T-helper 2 cell treated with Interferon-gamma antibody and Interleukin-4, amounts not matched to agents 5 μg/mL and 100 μg/mL, for 36 hours (primary cell): ENCODE results near the gene A3GALT2.
A peak's percentile ranks its signal among the peaks of the same experiment; 100 is the strongest.

Source experiments
- DNase-seq: peaks from one replicate; pipeline ENCODE4 v3.0.0; 2021; ENCODE audit warnings: low spot score
- H3K27ac Mint-ChIP-seq: one replicate; pipeline ENCODE4 v1.8.0; 2021; ENCODE audit warnings: mild to moderate bottlenecking, mixed read lengths
- H3K27me3 Mint-ChIP-seq: one replicate; pipeline ENCODE4 v1.8.0; 2021; ENCODE audit warnings: low read depth, mixed read lengths
- H3K36me3 Mint-ChIP-seq: one replicate; pipeline ENCODE4 v1.8.0; 2021; ENCODE audit warnings: low read depth, mixed read lengths
- H3K4me1 Mint-ChIP-seq: one replicate; pipeline ENCODE4 v1.8.0; 2021; ENCODE audit warnings: low read depth, mixed read lengths
- H3K4me3 Mint-ChIP-seq: one replicate; pipeline ENCODE4 v1.8.0; 2022; ENCODE audit warnings: mild to moderate bottlenecking, moderate library complexity, mixed read lengths
- H3K9me3 Mint-ChIP-seq: one replicate; pipeline ENCODE4 v1.8.0; 2021; ENCODE audit warnings: mixed read lengths

Gene A3GALT2

DNA sequence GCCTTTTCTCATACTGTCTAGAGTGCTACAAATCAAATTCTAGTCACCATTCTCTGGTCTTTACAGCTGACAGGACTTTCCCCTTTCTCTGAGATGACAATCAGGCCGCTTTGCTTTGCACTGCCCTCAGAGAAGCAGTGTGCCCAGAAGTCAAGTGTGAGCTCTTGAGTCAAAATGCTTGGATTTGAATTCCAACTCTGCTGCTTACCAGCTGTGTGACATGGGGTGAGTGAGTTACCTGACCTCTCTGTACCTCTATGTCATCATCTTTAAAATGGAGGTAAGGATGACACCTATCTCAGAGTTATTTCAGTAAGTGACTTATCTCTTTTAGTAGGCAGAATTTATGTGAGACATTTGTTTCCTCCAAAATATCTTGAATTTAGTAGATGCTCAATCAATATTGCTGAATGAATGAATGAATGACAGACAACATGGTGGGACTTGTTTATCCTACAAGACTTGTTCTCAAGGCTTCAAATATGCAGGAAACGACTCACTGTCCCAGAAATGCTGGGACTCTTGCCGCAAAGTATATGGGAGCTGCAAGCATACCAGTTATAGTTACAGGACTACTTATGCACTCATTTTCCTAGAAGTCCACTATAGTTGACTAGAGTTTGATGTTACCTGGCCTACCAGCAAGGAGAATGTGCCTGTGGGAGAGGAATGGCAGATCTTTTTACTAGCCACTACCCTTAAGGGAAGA lies 38.1 kb upstream of the A3GALT2 start:
- H3K27ac Mint-ChIP-seq = no peak overlapping the region

DNA sequence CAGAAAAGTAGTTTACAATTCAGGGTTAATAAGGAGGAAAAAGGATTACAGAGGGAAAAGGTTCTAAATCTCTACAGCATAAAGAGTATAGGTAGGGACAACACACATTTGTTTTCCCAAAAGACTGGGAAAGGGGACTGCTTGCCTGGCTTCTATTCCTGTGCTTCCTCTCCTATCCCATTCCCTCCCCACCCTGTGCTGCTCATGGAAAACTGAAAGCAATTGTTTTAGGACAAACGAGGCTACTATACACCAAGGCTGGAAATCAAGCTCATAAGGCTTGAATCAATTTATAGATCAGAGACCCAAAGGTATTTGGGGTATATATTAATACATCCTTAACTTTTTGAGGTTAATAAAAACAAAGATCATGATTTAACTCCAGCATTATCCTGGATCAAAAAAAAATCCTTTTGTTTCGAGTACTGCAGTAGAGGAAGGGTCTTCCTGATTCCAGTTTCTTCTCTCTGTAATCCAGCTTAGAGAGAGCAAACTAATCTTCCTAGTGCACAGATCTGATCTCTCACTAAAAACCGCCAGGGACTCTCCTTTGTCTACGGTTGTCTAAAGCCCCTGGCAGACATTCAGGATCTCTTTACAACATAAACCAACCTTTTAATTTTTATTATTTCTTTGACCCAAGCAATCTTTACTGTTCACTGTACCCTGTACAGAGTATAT lies 37.4 kb upstream of the A3GALT2 start:
- DNase-seq = no peak
- H3K4me1 Mint-ChIP-seq = peaks cover 7% of the 10 kb centered on the region
- H3K9me3 Mint-ChIP-seq = no peaks in the 10 kb centered on the region
- H3K27me3 Mint-ChIP-seq = no peaks in the 10 kb centered on the region
- no peaks in the 10 kb centered on the region for H3K36me3 Mint-ChIP-seq
- H3K27ac Mint-ChIP-seq = no peak overlapping the region
- H3K4me3 Mint-ChIP-seq = no peak overlapping the region

More for the DNA sequence above, 38.1 kb upstream of the A3GALT2 start:
- no peaks in the 10 kb centered on the region for H3K9me3 Mint-ChIP-seq
- no peak overlapping the region for H3K4me3 Mint-ChIP-seq
- H3K4me1 Mint-ChIP-seq = peaks cover 7% of the 10 kb centered on the region
- no peak for DNase-seq
- H3K36me3 Mint-ChIP-seq = no peaks in the 10 kb centered on the region
- no peaks in the 10 kb centered on the region for H3K27me3 Mint-ChIP-seq

DNA sequence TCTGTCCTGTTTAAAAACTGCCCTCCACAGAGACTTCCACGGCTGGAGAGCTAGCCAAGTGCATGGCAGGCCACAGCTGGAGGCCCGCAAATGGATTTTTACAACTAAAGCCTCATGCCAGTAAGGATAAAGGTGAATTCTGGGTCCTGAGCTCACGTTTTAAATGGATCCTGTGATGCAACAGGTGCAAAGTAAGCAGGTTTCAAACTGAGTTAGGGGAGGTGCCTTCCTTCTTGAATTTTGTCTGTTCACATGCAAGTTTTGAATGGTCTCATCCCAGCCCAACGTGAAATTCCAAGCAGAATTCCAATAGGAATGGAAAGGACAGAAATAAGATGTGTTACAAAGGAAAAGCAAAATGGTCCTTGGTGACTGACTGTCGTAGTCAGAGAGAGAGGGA lies 36.2 kb upstream of the A3GALT2 start:
- DNase-seq = no peak
- Mint-ChIP-seq H3K27me3 (no peaks in the 10 kb centered on the region), H3K27ac (no peak overlapping the region), H3K36me3 (no peaks in the 10 kb centered on the region), H3K4me1 (peaks cover 7% of the 10 kb centered on the region), H3K9me3 (no peaks in the 10 kb centered on the region), H3K4me3 (no peak overlapping the region)

DNA sequence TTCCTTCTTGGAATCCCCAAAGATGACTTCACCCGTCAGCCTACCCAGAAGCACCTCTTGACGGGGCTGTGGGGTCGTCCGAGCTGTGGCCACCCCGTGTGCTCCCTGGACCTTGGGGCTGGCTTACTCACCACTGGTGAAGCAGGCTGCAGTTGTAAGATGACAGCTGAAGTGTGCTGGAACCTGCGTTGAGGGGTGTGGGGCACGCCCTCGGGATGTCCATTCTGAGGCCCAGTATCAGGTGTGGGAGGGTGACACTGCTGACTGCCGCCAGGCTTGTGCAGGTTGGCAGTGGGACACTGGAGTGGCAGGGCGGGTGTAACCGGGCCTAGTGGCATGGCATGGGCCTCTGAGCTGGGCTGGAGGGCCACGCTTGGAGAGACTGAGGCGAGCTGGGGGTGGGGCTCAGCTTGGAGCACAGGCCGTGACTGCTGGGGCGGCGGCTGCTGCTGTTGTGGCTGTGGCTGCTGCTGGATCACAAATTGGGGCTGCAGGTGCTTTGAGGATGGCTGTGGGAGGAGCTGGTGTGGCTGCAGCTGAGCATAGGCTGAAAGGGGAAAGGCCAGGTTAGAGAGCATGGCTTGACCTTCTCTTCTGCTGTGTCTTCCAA lies 33.9 kb upstream of the A3GALT2 start:
- no peak overlapping the region for H3K27ac Mint-ChIP-seq
- H3K4me1 Mint-ChIP-seq = peaks cover 14% of the 10 kb centered on the region
- no peak for DNase-seq
- no peaks in the 10 kb centered on the region for H3K9me3 Mint-ChIP-seq
- peaks cover 3% of the 10 kb centered on the region for H3K27me3 Mint-ChIP-seq
- H3K36me3 Mint-ChIP-seq = no peaks in the 10 kb centered on the region
- H3K4me3 Mint-ChIP-seq = no peak overlapping the region

DNA sequence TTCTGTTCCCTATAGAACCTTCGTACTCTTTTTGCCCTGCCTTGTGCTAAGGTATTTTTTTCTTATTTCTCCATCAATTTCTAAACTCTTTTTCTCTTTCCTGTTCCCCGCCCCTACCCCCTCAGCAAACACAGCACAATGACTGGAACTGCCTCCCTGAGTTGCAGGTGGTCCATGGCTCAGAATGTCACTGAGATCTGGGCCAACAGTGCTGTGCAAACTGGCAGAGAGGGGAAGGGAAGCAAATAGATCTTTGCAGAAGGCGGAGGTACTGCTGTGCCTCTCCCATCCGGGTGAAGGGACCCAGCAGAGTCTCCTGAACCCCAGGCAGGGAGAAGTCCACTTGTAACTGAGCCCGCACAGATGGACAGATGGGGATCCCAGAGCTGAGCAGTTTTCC lies 32.6 kb upstream of the A3GALT2 start:
- no peaks in the 10 kb centered on the region for H3K9me3 Mint-ChIP-seq
- no peak overlapping the region for H3K27ac Mint-ChIP-seq
- H3K4me3 Mint-ChIP-seq = no peak overlapping the region
- peaks cover 3% of the 10 kb centered on the region for H3K27me3 Mint-ChIP-seq
- no peaks in the 10 kb centered on the region for H3K36me3 Mint-ChIP-seq
- DNase-seq = no peak
- H3K4me1 Mint-ChIP-seq = peaks cover 14% of the 10 kb centered on the region

DNA sequence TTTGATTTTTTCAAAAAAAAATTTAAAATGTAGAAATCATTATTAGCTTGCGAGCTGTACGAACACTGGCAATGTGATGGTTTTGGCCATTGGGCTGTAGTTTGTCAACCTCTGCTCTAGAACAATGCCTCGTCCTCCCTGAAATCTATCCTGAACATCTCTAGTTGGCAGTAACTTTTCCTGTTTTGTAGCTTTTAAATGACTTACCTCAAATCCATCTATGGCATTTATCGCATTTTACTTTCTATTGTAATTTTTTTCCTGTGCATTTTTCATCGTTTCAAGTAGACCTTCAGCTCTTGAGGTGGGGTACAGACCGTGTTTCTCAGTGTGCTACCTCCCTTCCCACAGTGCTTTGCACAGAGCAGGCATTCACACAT lies 30.4 kb upstream of the A3GALT2 start:
- peaks cover 33% of the 10 kb centered on the region for H3K4me1 Mint-ChIP-seq
- no peak for DNase-seq
- peaks cover 14% of the 10 kb centered on the region for H3K36me3 Mint-ChIP-seq
- H3K4me3 Mint-ChIP-seq = peak overlapping the region; percentile 20
- peaks cover 3% of the 10 kb centered on the region for H3K27me3 Mint-ChIP-seq
- H3K9me3 Mint-ChIP-seq = no peaks in the 10 kb centered on the region
- no peak overlapping the region for H3K27ac Mint-ChIP-seq

DNA sequence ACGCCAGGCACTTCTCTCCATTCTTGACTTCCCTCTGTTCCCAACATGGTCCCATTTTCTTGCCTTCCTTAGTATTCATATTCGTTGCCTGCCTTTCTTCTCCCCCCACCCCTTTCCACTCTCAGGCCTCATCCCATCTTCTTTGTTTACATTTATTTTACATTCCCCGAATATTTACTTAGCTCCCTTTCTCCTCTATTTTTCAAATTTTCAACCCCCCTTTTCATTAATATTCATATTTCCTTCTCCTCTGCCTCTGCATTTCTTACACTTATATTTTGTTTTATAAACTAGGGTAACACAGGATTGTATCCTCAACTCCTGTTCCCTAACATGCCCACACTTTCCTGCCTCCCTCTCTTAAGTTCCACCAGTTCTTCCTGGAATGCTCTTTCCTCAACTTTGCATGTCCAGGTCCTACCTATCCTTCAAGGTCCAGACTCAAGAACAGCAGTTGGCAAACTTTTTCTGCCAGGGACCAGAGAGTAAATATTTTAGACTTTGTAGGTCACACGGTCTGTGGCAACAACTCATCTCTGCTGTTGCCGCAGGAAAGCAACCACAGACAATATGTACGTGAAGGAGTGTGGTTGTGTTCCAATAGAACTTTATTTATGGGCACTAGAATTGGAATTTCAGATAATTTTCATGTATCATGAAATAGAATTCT lies 29.8 kb upstream of the A3GALT2 start:
- Mint-ChIP-seq H3K4me1 (peaks cover 34% of the 10 kb centered on the region), H3K4me3 (peak overlapping the region; percentile 92), H3K9me3 (no peaks in the 10 kb centered on the region), H3K27me3 (peaks cover 3% of the 10 kb centered on the region), H3K36me3 (peaks cover 14% of the 10 kb centered on the region), H3K27ac (peak overlapping the region; percentile 91)
- no peak for DNase-seq

DNA sequence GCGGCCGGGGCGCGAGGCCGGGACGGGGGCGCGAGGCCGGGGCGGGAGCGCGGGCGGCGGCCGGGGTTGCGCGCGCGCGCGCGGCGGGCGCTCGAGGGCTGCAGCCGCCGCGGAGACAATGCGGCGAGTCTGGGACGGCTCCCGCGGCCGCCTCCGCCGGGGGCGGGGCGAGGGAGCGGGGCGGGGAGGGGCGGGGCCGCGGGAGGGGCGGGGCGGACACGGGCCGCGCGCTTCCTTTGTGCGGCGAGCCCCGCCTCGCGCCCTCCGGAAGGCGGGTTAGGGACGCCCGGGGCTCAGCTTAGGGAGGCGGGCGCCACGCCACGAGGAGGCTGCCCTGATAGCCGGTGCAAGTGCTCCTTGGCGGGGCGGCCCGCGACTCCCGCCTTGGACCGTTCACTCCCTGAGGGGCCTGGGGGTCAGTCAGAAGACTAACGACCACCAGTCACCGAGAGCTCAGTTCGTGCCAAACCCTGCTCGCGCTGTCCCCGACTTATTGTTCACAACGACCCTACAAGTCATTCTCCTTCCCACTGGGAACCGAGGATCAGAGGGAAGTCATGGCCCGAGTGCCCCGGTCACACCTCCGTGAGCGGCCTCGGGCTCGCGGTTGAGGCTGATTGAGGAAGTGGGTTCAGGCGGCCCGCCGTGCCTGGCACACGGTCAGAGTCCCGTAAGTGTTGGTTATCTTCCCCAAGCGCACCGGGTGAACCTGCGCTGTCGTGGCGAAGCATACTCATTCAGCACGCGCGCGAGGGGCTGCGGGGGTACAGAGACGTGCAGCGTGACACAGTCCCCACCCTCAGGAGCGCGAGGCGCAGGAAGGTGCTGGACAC lies 29.1 kb upstream of the A3GALT2 start:
- H3K27ac Mint-ChIP-seq = peak overlapping the region; percentile 91
- peaks cover 3% of the 10 kb centered on the region for H3K27me3 Mint-ChIP-seq
- peak; percentile 82 for DNase-seq
- H3K9me3 Mint-ChIP-seq = no peaks in the 10 kb centered on the region
- H3K4me1 Mint-ChIP-seq = peaks cover 37% of the 10 kb centered on the region
- H3K36me3 Mint-ChIP-seq = peaks cover 18% of the 10 kb centered on the region
- H3K4me3 Mint-ChIP-seq = peak overlapping the region; percentile 92

DNA sequence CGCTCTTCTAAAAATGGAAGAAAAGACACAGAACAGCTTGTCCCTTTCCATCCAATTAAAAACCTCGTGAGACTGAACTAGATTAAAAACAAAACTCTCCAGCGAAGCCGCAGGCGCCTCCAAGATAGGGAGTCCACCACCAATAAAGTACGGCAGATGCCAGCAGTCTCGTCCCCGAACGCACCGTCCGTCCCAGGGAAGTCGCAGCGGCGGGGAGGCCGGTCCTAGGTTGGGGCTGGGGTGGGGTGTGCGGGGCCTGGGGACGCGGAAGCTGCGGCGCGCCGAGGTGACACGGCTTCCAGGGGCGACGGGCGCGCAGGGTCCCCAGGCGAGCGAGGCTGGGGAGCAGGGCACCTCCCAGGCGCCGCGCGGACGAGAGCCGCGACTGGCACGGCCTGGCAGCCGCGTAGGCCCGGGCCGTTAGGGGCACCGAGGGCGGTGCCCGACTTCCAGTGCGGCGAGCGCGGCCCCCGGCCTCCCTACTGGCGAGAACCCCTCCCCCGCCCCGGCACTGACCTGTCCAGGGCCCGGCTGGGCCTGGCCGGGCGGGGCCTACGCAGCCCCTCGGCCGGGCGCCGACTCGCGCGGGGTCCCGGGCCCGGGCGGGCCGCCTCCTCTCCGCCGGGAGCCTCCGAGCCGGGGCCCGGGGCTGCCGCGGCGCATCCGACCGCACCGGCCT lies 28.3 kb upstream of the A3GALT2 start:
- peak; percentile 42 for DNase-seq
- peaks cover 37% of the 10 kb centered on the region for H3K4me1 Mint-ChIP-seq

DNA sequence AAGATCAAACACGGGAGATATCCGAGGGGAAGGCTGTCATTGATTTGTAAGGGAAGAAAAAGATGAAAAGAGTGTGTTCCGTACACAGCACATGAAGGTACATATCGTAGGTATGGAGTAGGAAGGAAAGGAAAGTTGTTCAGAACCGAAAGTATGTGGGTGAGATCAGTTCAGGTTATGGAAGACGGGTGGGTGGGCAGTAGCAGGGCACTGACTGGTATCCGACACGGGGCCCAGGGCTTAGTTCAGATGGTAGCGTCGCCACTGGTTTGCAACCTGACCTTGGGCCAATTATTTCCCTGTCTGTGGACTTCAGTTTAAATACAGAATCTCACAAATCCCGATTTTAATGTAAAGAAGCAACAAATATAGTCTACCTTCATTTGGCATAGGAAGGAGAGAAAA lies 27.8 kb upstream of the A3GALT2 start:
- Mint-ChIP-seq H3K27me3 (peaks cover 3% of the 10 kb centered on the region), H3K4me1 (peaks cover 43% of the 10 kb centered on the region), H3K4me3 (peak overlapping the region; percentile 89), H3K36me3 (peaks cover 21% of the 10 kb centered on the region), H3K27ac (peak overlapping the region; percentile 95), H3K9me3 (no peaks in the 10 kb centered on the region)
- DNase-seq = peak; percentile 14

More for the DNA sequence above, 28.3 kb upstream of the A3GALT2 start:
- peaks cover 3% of the 10 kb centered on the region for H3K27me3 Mint-ChIP-seq
- no peaks in the 10 kb centered on the region for H3K9me3 Mint-ChIP-seq
- H3K4me3 Mint-ChIP-seq = peak overlapping the region; percentile 89
- peak overlapping the region; percentile 95 for H3K27ac Mint-ChIP-seq
- H3K36me3 Mint-ChIP-seq = peaks cover 21% of the 10 kb centered on the region

DNA sequence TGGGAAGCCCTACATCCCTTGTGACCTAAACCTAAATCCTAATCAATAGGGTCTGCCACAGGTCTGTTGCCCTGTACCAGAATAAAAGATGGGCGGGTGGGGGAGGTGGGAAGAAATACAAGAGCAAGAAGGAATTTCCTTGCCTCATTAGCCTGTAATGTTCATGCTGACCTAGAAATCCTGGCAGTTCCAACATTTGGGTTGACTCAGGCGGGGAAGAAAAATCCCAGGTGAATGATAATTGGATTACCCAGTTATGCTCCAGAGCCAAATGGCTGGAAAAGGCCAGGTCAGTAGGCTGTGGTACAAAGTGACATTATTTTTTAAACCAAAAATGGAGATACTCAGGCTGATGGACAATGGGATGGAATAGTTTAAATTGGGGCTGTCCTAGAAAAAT lies 27.3 kb upstream of the A3GALT2 start:
- peak overlapping the region; percentile 95 for H3K27ac Mint-ChIP-seq
- peaks cover 25% of the 10 kb centered on the region for H3K36me3 Mint-ChIP-seq
- DNase-seq = no peak
- H3K4me3 Mint-ChIP-seq = peak overlapping the region; percentile 89
- H3K27me3 Mint-ChIP-seq = peaks cover 3% of the 10 kb centered on the region
- H3K9me3 Mint-ChIP-seq = no peaks in the 10 kb centered on the region
- peaks cover 46% of the 10 kb centered on the region for H3K4me1 Mint-ChIP-seq

DNA sequence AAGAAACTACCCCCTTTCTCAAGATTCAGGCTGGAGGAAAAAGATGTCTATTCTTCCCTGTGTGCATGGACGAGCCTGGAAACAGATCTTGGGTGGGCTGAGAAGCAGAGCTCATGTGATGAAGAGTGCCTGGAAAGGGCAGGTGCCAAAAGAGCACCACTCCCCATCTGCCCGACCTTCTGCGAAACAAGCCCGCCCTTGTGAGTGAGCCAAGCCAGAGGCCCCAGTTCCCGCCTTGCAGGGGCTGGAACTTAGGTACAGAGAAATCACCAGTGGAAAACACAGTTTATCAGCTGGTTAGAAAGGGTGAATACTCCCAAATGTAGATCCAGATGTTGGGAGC lies 26.7 kb upstream of the A3GALT2 start:
- Mint-ChIP-seq H3K27ac (no peak overlapping the region), H3K9me3 (no peaks in the 10 kb centered on the region), H3K4me1 (peaks cover 46% of the 10 kb centered on the region), H3K4me3 (peak overlapping the region; percentile 89), H3K27me3 (peaks cover 3% of the 10 kb centered on the region), H3K36me3 (peaks cover 27% of the 10 kb centered on the region)
- DNase-seq = no peak
